ENCODE data around the gene SIX2. TPM values are rescaled to one million over a fixed set of nuclear protein-coding genes. Genes with fewer than 3 reads are reported as not detected.

SIX2 gene
- total RNA-seq, 1 donor from 2014 or later: not detected

- DNase-seq (ENCODE audit: low read depth in 2 of 2): no peak
Measured at GRCh38 chr2:44967727-44968432, 41.4 kb downstream of the SIX2 start.

- DNase-seq (ENCODE audit: low read depth in 2 of 2): no peak
Measured at GRCh38 chr2:44967056-44967455, 42.2 kb downstream of the SIX2 start.

DNA sequence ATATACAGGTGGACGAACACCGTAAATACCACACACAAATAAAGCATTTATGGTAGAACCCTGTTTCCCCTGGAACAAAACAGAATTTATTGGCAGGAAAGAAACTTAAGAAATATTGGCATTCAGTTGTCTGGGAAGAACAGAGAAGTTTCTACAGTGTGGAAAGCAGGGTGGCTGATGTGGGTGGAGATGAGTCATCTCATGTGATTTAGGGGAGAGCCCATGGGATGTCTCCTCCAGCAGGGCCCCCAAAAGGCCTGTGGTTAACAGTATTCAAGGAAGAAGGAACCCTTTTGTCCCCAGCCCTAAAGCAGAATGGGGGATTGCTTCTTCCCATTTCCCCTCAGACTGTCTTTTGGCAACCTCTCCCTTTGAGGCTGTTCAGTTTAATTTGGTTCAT is 43.6 kb downstream of the SIX2 start:
- no peak for DNase-seq (ENCODE audit: low read depth in 2 of 2)

DNA sequence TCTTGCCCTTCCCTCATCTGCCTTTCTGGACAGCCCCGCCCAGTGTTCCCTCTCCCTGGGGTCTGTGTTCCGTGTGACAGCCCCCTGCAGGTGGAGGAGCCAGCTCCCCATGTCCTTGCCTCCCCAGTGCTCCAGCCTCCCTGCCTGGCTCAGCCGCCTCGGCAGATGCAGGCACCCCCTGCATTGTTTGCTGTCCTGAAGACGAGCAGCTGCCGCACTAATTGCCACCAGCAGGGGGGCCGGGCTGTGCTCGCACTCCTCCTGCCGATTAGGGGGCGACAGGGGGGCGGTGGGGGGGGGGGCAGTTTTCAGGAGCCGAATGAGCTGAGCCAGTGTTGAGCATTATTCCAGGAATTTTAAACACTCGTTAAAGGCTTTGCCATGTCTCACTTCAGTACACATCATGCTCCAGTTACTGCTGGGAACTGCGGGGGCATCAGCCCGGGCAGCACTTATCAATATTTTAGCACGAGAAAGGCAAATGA is 44.5 kb downstream of the SIX2 start:
- no peak for DNase-seq (ENCODE audit: low read depth in 2 of 2)

- DNase-seq (ENCODE audit: low read depth in 2 of 2): no peak
Measured at GRCh38 chr2:44962176-44962695, 47.0 kb downstream of the SIX2 start.

GRCh38 chr2:44960871-44961270 is 48.4 kb downstream of the SIX2 start:
- DNase-seq (ENCODE audit: low read depth in 2 of 2): no peak

DNA sequence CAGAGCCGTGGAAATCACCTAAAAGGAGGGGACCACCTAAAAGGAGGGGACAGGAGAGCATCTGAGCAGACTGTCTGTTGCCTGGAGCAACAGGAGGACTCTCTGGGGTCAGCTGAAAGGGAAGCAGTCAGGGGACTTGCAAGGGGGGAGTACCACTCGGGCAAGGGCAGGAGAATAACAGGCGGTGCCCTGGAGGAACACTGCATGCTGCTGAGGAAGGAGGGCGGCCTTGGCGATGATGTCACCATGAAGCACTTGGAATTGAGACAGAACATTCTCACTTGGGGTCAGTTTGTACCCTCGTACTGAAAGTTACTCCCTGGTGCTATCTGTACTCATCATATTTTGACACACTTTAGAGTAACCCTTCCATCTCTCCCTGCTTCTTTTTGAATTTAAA is 49.4 kb downstream of the SIX2 start:
- no peak for DNase-seq (ENCODE audit: low read depth in 2 of 2)

DNA sequence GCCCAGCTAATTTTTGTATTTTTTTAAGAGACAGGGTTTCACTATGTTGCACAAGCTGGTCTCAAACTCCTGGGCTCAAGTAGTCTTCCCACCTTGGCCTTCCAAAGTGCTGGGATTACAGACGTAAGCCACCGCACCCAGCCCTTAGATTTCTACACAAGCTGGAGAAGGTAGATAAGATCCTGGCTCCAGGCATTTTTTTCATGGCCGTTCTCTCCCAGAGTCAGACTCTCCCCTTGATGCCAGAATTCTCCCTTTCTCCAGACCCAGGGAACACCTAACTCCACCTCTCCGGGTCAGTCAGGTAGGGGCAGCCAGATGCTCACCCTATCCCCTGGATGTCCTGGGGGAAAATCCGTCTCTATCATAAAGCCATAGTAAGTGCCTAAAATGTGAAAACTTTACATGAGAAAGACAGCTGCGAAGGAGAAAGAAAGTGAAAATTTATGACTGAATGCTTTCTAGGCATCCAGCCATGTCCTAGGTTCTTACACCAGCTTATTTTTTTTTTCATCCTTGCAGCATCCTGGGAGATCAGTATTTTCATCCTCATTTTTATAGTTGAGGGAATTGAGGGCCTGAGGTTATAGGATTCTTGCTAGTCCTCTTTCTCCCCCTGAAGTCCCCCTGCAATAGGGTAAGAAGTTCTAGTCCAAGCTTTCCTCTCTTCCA is 51.5 kb downstream of the SIX2 start:
- no peak for DNase-seq (ENCODE audit: low read depth in 2 of 2)

DNA sequence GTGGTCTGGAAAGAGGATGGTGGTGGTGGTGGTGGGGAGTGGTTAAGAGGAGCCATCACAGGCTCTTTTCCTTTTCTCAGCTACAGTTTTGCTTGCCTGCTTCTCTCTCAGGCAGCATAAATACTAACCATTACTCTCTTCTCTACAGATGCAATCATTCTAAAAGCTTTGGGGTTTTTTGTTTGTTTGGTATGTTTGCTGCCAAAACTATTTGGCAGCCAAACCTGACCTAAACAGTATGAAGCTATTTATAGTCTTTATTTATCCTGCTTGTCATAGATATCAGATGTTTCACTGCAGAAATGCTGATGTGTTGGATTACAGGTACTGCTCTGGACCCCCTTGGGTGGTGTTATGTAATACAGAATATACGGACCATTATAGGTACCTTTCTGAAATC is 52.4 kb downstream of the SIX2 start:
- DNase-seq (ENCODE audit: low read depth in 2 of 2): no peak

DNA sequence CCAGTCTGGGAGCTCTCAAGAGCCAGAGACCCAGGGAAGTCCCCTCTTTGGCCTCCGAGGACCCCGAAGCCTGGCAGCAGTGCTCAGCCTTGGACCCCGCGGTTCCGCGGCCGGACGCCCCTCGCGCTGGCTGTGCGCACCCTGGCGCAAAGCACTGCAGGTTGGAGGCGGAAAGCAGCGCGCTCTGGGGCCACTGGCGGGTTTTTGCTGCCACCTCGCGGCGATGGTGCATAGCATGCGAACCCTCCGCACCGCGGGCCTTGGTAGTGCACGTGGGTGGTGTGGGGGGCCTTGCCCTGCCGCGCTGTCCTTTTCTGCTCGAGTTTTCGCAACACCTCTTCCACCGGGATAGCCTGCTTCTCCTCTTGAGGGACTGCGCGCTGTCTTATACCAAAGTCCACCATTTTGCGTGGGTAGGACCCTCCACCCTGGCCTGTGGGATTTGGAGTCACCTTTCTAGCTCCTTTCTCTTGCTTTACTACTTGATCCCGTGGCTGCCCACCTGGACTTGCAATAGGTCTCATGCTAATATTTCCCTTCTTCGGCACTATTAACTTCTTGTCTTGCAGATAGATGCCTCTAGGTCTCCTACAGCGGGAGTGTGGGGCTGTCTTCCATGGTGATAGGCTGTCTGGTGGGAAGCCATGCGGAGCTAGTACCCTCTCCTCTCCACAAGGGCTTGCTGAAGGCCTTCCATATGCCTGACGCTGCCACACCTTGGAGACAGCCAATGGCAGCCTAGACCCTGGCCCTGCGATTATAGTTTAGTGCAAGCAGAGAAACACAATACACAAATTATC is 53.5 kb downstream of the SIX2 start:
- DNase-seq (ENCODE audit: low read depth in 2 of 2): peak; percentile 38 to 76

Other genes with a start within 250 kb of the SIX2 start
- gene SIX3, start 67.8 kb downstream of the SIX2 start, total RNA-seq: not detected in 2 replicates

Measured in dermis microvascular lymphatic vessel endothelial cell (primary cell).